ENCODE data around the gene NDNF. TPM values are rescaled to one million over a fixed set of nuclear protein-coding genes. Genes with fewer than 3 reads are reported as not detected.

The NDNF gene
- total RNA-seq, 4 donors from 2014 or later = 2.9 to 6.7 (median 4.8) TPM

- TF ChIP-seq POLR2A (IDR thresholded peaks at IDR 0.05) (no peak), CTCF (IDR thresholded peaks at IDR 0.05) (no peak)
- intact Hi-C loops (cut with DNase I; ENCODE audit: low total_unique reads) = no loop called here
- no peak overlapping the region for H3K4me3 ChIP-seq (ENCODE audit: low read depth, poor library complexity, severe bottlenecking)
- DNase-seq (ENCODE audit: low spot score in 2 of 2) = no peak
These were observed 20.9 kb upstream of the NDNF start for GRCh38 chr4:121093261-121093660.

- intact Hi-C loops (cut with DNase I; ENCODE audit: low total_unique reads) = no loop called here
- TF ChIP-seq POLR2A (IDR thresholded peaks at IDR 0.05) (no peak), CTCF (IDR thresholded peaks at IDR 0.05) (no peak)
- DNase-seq (ENCODE audit: low spot score in 2 of 2) = no peak
- H3K4me3 ChIP-seq (ENCODE audit: low read depth, poor library complexity, severe bottlenecking) = no peak overlapping the region
These were observed 19.6 kb upstream of the NDNF start for GRCh38 chr4:121091941-121092340.

GRCh38 chr4:121088867-121089266 lies 16.5 kb upstream of the NDNF start:
- H3K4me3 ChIP-seq (ENCODE audit: low read depth, poor library complexity, severe bottlenecking) = no peak overlapping the region
- TF ChIP-seq CTCF (IDR thresholded peaks at IDR 0.05) (no peak), POLR2A (IDR thresholded peaks at IDR 0.05) (no peak)
- WGBS, 2 donors = 81% methylated on average over 4 of the region's 4 CpGs
- intact Hi-C loops (cut with DNase I; ENCODE audit: low total_unique reads) = no loop called here
- no peak for DNase-seq (ENCODE audit: low spot score in 2 of 2)

- DNase-seq (ENCODE audit: low spot score in 2 of 2) = no peak
- no peak for TF ChIP-seq POLR2A (IDR thresholded peaks at IDR 0.05)
- no peak for TF ChIP-seq CTCF (IDR thresholded peaks at IDR 0.05)
- intact Hi-C loops (cut with DNase I; ENCODE audit: low total_unique reads) = no loop called here
- 39 to 51% methylated on average over 1 of the region's 1 CpG for WGBS, 2 donors
- H3K4me3 ChIP-seq (ENCODE audit: low read depth, poor library complexity, severe bottlenecking) = no peak overlapping the region
These were observed 7.0 kb upstream of the NDNF start for GRCh38 chr4:121079376-121079775.

- H3K4me3 ChIP-seq (ENCODE audit: low read depth, poor library complexity, severe bottlenecking) = no peak overlapping the region
- 68 to 73% methylated on average over 5 of the region's 5 CpGs for WGBS, 2 donors
- intact Hi-C loops (cut with DNase I; ENCODE audit: low total_unique reads) = no loop called here
- TF ChIP-seq POLR2A (IDR thresholded peaks at IDR 0.05) = no peak
- DNase-seq (ENCODE audit: low spot score in 2 of 2) = no peak
These were observed 5.2 kb upstream of the NDNF start for GRCh38 chr4:121077496-121077895.

- intact Hi-C loops (cut with DNase I; ENCODE audit: low total_unique reads) = no loop called here
- no peak overlapping the region for H3K4me3 ChIP-seq (ENCODE audit: low read depth, poor library complexity, severe bottlenecking)
- DNase-seq (ENCODE audit: low spot score in 2 of 2) = no peak
- WGBS, 2 donors = 65 to 78% methylated on average over 6 of the region's 6 CpGs
- TF ChIP-seq POLR2A (IDR thresholded peaks at IDR 0.05) (no peak), CTCF (IDR thresholded peaks at IDR 0.05) (no peak)
These were observed 4.1 kb upstream of the NDNF start for GRCh38 chr4:121076416-121076815.

All from lower leg skin (tissue), 4 donors.